Endothelial cell of umbilical vein (primary cell): ENCODE results near the gene BRSK2. TPM values are rescaled to one million over a fixed set of nuclear protein-coding genes. Genes with fewer than 3 reads are reported as not detected.

Experiments
- BruUV-seq: library from RNA; stranded (reverse); fragments of 400-500 nt; replicated peaks from 2 replicates; lab custom pipeline; 2021; lab: Mats Ljungman, UMichigan
- CTCF ChIA-PET: fragments of 300-600, 350-600 bp; sonication (Branson Sonifier 250); formaldehyde crosslinking; loops from one replicate; lab custom pipeline; 2021; ENCODE audit warnings: antibody characterized with exemption, inconsistent platforms; lab: Charles Lee
- POLR2A ChIA-PET: fragments of 300-600, 350-600 bp; sonication (Branson Sonifier 250); formaldehyde crosslinking; loops from one replicate; lab custom pipeline; 2021; ENCODE audit warnings: antibody characterized with exemption, inconsistent platforms; lab: Charles Lee
- DNase-seq: peaks from one replicate; pipeline ENCODE4 v3.0.0-alpha.2; 2011; ENCODE audit warnings: low read depth, low spot score
- FAIRE-seq: peaks from 2 replicates; lab custom pipeline; 2011; peaks lifted over from hg19 to GRCh38; lab: Jason Lieb, UNC
- H2AFZ ChIP-seq: 2 replicates; pipeline ENCODE4 v1.6.0; 2012; ENCODE audit warnings: low read depth, low read length, control low read depth, inconsistent platforms
- H3K27ac ChIP-seq: 2 replicates; pipeline ENCODE4 v1.5.1; 2011; ENCODE audit warnings: low read depth, mild to moderate bottlenecking, control low read depth, low read length, moderate library complexity; ENCODE audit not compliant: insufficient read depth
- H3K27me3 ChIP-seq, 2 experiments: 2 replicates each; pipeline versions ENCODE4 v1.6.0 to v1.6.1; 2011; ENCODE audit warnings: low read length in 2 of 2, mixed read lengths in 1 of 2; ENCODE audit not compliant: control insufficient read depth in 2 of 2, insufficient read depth in 2 of 2
- H3K36me3 ChIP-seq, 2 experiments: 2 replicates in 1 of 2; 3 replicates in 1 of 2; pipeline ENCODE4 v1.5.1; 2011; ENCODE audit warnings: low read length in 2 of 2, mild to moderate bottlenecking in 1 of 2, moderate library complexity in 1 of 2; ENCODE audit not compliant: control insufficient read depth in 2 of 2, insufficient read depth in 2 of 2; ENCODE audit errors: extremely low read depth in 1 of 2
- H3K4me1 ChIP-seq: 3 replicates; pipeline ENCODE4 v1.5.1; 2011; ENCODE audit warnings: mild to moderate bottlenecking, low read length; ENCODE audit not compliant: control insufficient read depth, insufficient read depth; ENCODE audit errors: extremely low read depth
- H3K4me2 ChIP-seq: 2 replicates; pipeline ENCODE4 v1.6.1; 2011; ENCODE audit warnings: low read length, control low read depth, mixed read lengths; ENCODE audit not compliant: insufficient read depth
- H3K4me3 ChIP-seq, 3 experiments: fragments of 200-600 bp in 1 of 3; sonication (generic), shearing (Covaris generic) in 1 of 3; replicated peaks in 1 of 3; 2 replicates each; pipeline ENCODE4 v1.5.1; 2011 to 2016; ENCODE audit warnings: control low read depth in 3 of 3, low read length in 3 of 3, mild to moderate bottlenecking in 2 of 3, inconsistent platforms in 1 of 3, low read depth in 1 of 3, moderate library complexity in 1 of 3; ENCODE audit not compliant: insufficient read depth in 1 of 3
- H3K79me2 ChIP-seq: 2 replicates; pipeline ENCODE4 v1.6.0; 2012; ENCODE audit warnings: low read length, inconsistent platforms; ENCODE audit not compliant: control insufficient read depth, insufficient read depth
- H3K9ac ChIP-seq: replicated peaks from 2 replicates; pipeline ENCODE3; 2011; ENCODE audit warnings: low read length, control low read depth; ENCODE audit not compliant: insufficient read depth; ENCODE audit errors: extremely low read depth
- H3K9me1 ChIP-seq: replicated peaks from 3 replicates; pipeline ENCODE4 v1.6.0; 2011; ENCODE audit warnings: mild to moderate bottlenecking, low read length; ENCODE audit not compliant: control insufficient read depth, insufficient read depth; ENCODE audit errors: extremely low read depth
- H3K9me3 ChIP-seq: replicated peaks from 2 replicates; pipeline ENCODE4 v1.5.1; 2012; ENCODE audit warnings: low read length, inconsistent platforms; ENCODE audit not compliant: control insufficient read depth, insufficient read depth
- H4K20me1 ChIP-seq: replicated peaks from 2 replicates; pipeline ENCODE3; 2011; ENCODE audit warnings: mild to moderate bottlenecking, low read length; ENCODE audit not compliant: control insufficient read depth, insufficient read depth; ENCODE audit errors: extremely low read depth
- EZH2 ChIP-seq: IDR thresholded peaks from 2 replicates; pipeline ENCODE4 v1.6.1; 2012; ENCODE audit warnings: borderline replicate concordance, low read depth, mild to moderate bottlenecking, moderate library complexity, low read length, inconsistent platforms; ENCODE audit not compliant: severe bottlenecking
- FOS ChIP-seq: IDR thresholded peaks from 2 replicates; pipeline ENCODE4 v1.6.1; 2011; ENCODE audit warnings: mild to moderate bottlenecking, low read length, moderate library complexity, borderline replicate concordance; ENCODE audit not compliant: insufficient read depth
- GATA2 ChIP-seq: IDR thresholded peaks from 2 replicates; pipeline ENCODE4 v1.7.0; 2011; ENCODE audit warnings: low read depth, mild to moderate bottlenecking, moderate library complexity, mixed read lengths, low read length; ENCODE audit not compliant: insufficient read length, insufficient read depth
- JUN ChIP-seq: IDR thresholded peaks from 2 replicates; pipeline ENCODE4 v1.6.1; 2011; ENCODE audit warnings: borderline replicate concordance, low read depth; ENCODE audit not compliant: insufficient read length, insufficient read depth
- MYC ChIP-seq: IDR thresholded peaks from one replicate; pipeline ENCODE4 v1.6.1; 2011; ENCODE audit warnings: mild to moderate bottlenecking, low read depth, low read length
- POLR2A ChIP-seq: IDR thresholded peaks from 2 replicates; pipeline ENCODE4 v1.6.1; 2012; ENCODE audit warnings: low read depth, mild to moderate bottlenecking, control low read depth, low read length
- POLR2AphosphoS5 ChIP-seq: IDR thresholded peaks from 2 replicates; pipeline ENCODE4 v1.6.1; 2012; ENCODE audit warnings: low read depth, mild to moderate bottlenecking, control low read depth, low read length, moderate library complexity; ENCODE audit not compliant: insufficient read depth
- dilution Hi-C: fragments of 300-500 bp; cut with MboI; formaldehyde crosslinking; loops from one replicate; pipeline ENCODE4 v1.15.0; 2019; ENCODE audit warnings: low sequenced_read_pairs; ENCODE audit not compliant: extremely low pct_ligation_motif_present
- intact Hi-C: fragments of 100-400 bp; cut with micrococcal nuclease; formaldehyde crosslinking; loops from one replicate; pipeline ENCODE4 v1.10.0; 2022
- polyA plus RNA-seq, 4 experiments: library from polyadenylated mRNA; depleted of rRNA in 3 of 4; stranded (reverse) in 3 of 4; unstranded in 1 of 4; fragments of >200 nt; gene quantifications; 2 replicates each; pipeline versions ENCODE4 v1.2.1 to v1.2.3, GENCODE V29; 2011 to 2012; ENCODE audit warnings: missing spikeins in 1 of 4
- total RNA-seq: library from RNA; stranded (reverse); gene quantifications from 2 replicates; pipeline ENCODE4 v1.2.3, GENCODE V29; 2021
- TF ChIP-seq, protein P1 (sequence below), 2 donors: IDR thresholded peaks; 1 replicate in 1 of 2; 2 replicates in 1 of 2; pipeline ENCODE4 v1.5.1; 2011; ENCODE audit warnings: low read length in 2 of 2, mild to moderate bottlenecking in 2 of 2, moderate library complexity in 2 of 2, control low read depth in 1 of 2, inconsistent platforms in 1 of 2, low read depth in 1 of 2; ENCODE audit not compliant: insufficient read depth in 1 of 2; ENCODE audit errors: extremely low read depth in 1 of 2
- TF ChIP-seq, protein P2 (sequence below): IDR thresholded peaks from 2 replicates; pipeline ENCODE4 v1.6.1; 2011; ENCODE audit not compliant: insufficient read depth, insufficient read length

Gene BRSK2
- total and polyA plus RNA-seq, 2 donors (not counting 3 experiments of a cell fraction or from before 2014, with no cell fraction given), result 0.08 to 0.20 TPM

DNA sequence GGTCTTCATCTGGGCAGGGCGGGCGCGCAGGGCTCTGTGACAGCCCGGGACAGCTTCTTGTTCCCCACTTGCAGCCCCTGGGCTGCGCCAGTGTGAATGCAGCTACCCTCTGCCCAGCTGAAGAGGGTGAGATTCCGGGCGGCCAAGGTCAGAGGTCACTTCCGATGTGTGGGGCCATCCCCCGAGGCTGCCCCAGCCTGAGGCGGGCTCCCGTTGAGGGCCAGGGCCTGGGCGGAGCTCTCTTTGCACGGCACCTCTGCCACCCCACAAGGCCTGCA lies 72.9 kb downstream of the BRSK2 start:
- no peak overlapping the region for H3K4me3 ChIP-seq
- no peak for DNase-seq
- H3K27me3 ChIP-seq, result no peaks in the 10 kb centered on the region
- no peak overlapping the region for H3K4me2 ChIP-seq
- no peak overlapping the region for H2AFZ ChIP-seq
- intact Hi-C loops (no loop called here), dilution Hi-C loops (no loop called here)
- no peak for FAIRE-seq
- POLR2A ChIA-PET, result no interaction called here
- H3K9me3 ChIP-seq, result no peaks in the 10 kb centered on the region
- no peaks in the 10 kb centered on the region for H3K79me2 ChIP-seq
- no peak overlapping the region for H3K27ac ChIP-seq
- no peaks in the 10 kb centered on the region for H3K36me3 ChIP-seq
- BruUV-seq, result no TSS peak
- no peaks in the 10 kb centered on the region for H4K20me1 ChIP-seq
- no peaks in the 10 kb centered on the region for H3K4me1 ChIP-seq
- TF ChIP-seq, protein P1, sequence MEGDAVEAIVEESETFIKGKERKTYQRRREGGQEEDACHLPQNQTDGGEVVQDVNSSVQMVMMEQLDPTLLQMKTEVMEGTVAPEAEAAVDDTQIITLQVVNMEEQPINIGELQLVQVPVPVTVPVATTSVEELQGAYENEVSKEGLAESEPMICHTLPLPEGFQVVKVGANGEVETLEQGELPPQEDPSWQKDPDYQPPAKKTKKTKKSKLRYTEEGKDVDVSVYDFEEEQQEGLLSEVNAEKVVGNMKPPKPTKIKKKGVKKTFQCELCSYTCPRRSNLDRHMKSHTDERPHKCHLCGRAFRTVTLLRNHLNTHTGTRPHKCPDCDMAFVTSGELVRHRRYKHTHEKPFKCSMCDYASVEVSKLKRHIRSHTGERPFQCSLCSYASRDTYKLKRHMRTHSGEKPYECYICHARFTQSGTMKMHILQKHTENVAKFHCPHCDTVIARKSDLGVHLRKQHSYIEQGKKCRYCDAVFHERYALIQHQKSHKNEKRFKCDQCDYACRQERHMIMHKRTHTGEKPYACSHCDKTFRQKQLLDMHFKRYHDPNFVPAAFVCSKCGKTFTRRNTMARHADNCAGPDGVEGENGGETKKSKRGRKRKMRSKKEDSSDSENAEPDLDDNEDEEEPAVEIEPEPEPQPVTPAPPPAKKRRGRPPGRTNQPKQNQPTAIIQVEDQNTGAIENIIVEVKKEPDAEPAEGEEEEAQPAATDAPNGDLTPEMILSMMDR (IDR thresholded peaks at IDR 0.05; ENCODE audit: extremely low read depth in 1 of 2, insufficient read depth in 1 of 2, low read depth in 1 of 2, low read length in 2 of 2), result no peak
- TF ChIP-seq POLR2AphosphoS5, result no peak
- TF ChIP-seq JUN, result no peak
- TF ChIP-seq, protein P2, sequence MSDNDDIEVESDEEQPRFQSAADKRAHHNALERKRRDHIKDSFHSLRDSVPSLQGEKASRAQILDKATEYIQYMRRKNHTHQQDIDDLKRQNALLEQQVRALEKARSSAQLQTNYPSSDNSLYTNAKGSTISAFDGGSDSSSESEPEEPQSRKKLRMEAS, result no peak
- no peak for TF ChIP-seq MYC
- no peak for TF ChIP-seq EZH2
- TF ChIP-seq GATA2, result no peak
- TF ChIP-seq FOS, result no peak
- TF ChIP-seq POLR2A, result no peak
- CTCF ChIA-PET, result no interaction called here
- no peak overlapping the region for H3K9ac ChIP-seq
- no peaks in the 10 kb centered on the region for H3K9me1 ChIP-seq
